Esophagus (tissue), 2 donors: ENCODE results near the gene PIWIL1. TPM values are rescaled to one million over a fixed set of nuclear protein-coding genes. Genes with fewer than 3 reads are reported as not detected.

ENCODE experiments used
- H3K27ac ChIP-seq, 2 donors: one replicate each; pipeline ENCODE4 v1.5.1; 2013; ENCODE audit warnings: low read depth in 2 of 2, mild to moderate bottlenecking in 2 of 2, inconsistent platforms in 1 of 2, low read length in 1 of 2, moderate library complexity in 1 of 2
- H3K27me3 ChIP-seq, 2 donors: one replicate each; pipeline ENCODE4 v1.6.1; 2013; ENCODE audit warnings: low read length in 2 of 2, control low read depth in 1 of 2, mild to moderate bottlenecking in 1 of 2; ENCODE audit not compliant: insufficient read depth in 2 of 2, control insufficient read depth in 1 of 2
- H3K36me3 ChIP-seq, 2 donors: one replicate each; pipeline ENCODE4 v1.6.1; 2013; ENCODE audit warnings: low read length in 1 of 2; ENCODE audit not compliant: control insufficient read depth in 2 of 2, insufficient read depth in 2 of 2
- H3K4me1 ChIP-seq, 2 donors: one replicate each; pipeline ENCODE4 v1.6.1; 2013; ENCODE audit warnings: low read length in 1 of 2; ENCODE audit not compliant: control insufficient read depth in 2 of 2, insufficient read depth in 2 of 2
- H3K4me3 ChIP-seq, 2 donors: one replicate each; pipeline ENCODE4 v1.5.1; 2013; ENCODE audit warnings: low read length in 2 of 2, mild to moderate bottlenecking in 2 of 2, low read depth in 1 of 2, moderate library complexity in 1 of 2
- H3K9me3 ChIP-seq, 2 donors: one replicate each; pipeline ENCODE4 v1.6.1; 2013; ENCODE audit warnings: mild to moderate bottlenecking in 2 of 2, low read depth in 1 of 2, low read length in 1 of 2, moderate library complexity in 1 of 2; ENCODE audit not compliant: control insufficient read depth in 2 of 2, insufficient read depth in 1 of 2
- WGBS, 2 donors: extraction: QIAGEN DNeasy Blood & Tissue Kit; methylation state at CpG; one replicate each; pipeline ENCODE4 v1.1.7; 2013; 5-methylcytosine and 5-hydroxymethylcytosine counted together
- polyA plus RNA-seq, 2 donors: library from polyadenylated mRNA; stranded (reverse); fragments of 200-250 nt; gene quantifications; one replicate each; pipeline ENCODE4 v1.2.3, GENCODE V29; 2013
- donor health status: healthy with polysubstance abuse.
- donor health status: Bipolar disorder and iron deficiency.

Gene PIWIL1
- polyA plus RNA-seq, 2 donors, result not detected

DNA sequence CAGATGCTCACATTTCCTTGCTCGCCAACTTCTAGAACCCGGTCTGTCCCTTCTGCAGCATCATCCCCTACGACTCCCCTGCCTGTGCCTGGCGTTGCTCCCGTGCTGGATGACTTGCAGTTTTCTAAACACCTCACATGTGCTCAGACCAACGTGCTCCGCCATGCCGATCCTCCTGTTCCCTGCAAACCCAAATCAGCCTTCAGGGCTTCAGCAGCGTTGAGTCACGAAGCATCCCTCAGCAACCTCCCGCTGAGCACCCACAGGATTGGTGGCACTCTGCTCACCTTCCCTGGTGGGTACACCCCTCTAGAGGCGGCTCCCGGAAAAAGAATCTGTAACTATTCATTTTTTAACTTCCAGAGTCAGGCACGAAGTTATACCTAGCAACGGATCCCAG lies 2.8 kb upstream of the PIWIL1 start:
- H3K27me3 ChIP-seq, result peaks cover 0 to 6% of the 10 kb centered on the region in 2 donors
- H3K27ac ChIP-seq, result no peak overlapping the region
- H3K4me1 ChIP-seq, result peaks cover 0 to 7% of the 10 kb centered on the region in 2 donors
- 31% methylated on average over 15 of the region's 15 CpGs for WGBS, 2 donors
- no peaks in the 10 kb centered on the region for H3K9me3 ChIP-seq
- no peak overlapping the region for H3K4me3 ChIP-seq
- no peaks in the 10 kb centered on the region for H3K36me3 ChIP-seq

- no peaks in the 10 kb centered on the region for H3K36me3 ChIP-seq
- no peak overlapping the region for H3K27ac ChIP-seq
- WGBS, 2 donors, result 45 to 46% methylated on average over 15 of the region's 15 CpGs
- peaks cover 0 to 6% of the 10 kb centered on the region in 2 donors for H3K27me3 ChIP-seq
- no peak overlapping the region for H3K4me3 ChIP-seq
- peaks cover 0 to 11% of the 10 kb centered on the region in 2 donors for H3K4me1 ChIP-seq
- no peaks in the 10 kb centered on the region for H3K9me3 ChIP-seq
Observed at GRCh38 chr12:130335517-130336392, 1.9 kb upstream of the PIWIL1 start.

DNA sequence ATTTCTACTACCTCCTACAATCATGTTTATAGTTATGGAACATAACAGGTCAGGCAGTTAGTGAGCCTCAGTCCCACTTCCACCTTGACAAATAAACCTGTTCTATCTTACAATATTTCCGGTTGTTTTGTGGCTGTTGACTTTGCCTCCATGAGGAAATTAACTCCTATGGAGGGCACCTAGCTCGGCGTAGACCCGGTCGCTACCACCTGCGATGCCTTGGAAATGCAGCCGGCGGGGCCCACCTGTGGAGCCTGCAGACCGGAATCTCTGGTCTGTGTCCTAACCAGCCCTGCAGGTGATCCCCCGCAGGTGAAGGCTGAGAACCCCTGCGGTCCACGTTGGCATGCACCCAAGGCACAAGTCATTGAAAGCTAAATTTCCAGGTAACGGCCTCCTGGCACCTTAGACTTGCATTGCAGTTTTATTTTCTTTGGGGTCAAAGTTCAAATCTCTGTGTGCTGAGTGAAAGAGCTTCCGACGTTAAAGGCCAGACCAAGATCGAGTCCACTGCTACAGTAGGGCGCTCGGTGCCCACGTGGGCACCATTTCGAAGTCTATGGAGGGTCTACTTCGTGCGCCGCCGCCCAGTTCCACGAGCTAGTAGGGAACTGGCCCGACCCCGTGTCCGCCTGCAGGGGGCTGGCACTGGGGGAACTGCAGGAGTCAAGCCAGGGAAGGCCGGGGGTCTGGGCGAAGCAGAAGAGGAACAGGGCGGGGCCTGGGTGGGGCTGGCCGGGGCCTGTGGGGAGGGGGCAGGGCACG lies 782 bp upstream of the PIWIL1 start:
- H3K27ac ChIP-seq, result no peak overlapping the region
- 71 to 77% methylated on average over 32 to 33 of the region's 33 CpGs for WGBS, 2 donors
- no peaks in the 10 kb centered on the region for H3K36me3 ChIP-seq
- H3K9me3 ChIP-seq, result no peaks in the 10 kb centered on the region
- peaks cover 0 to 11% of the 10 kb centered on the region in 2 donors for H3K4me1 ChIP-seq
- no peak overlapping the region for H3K4me3 ChIP-seq
- H3K27me3 ChIP-seq, result peaks cover 0 to 6% of the 10 kb centered on the region in 2 donors

GRCh38 chr12:130338794-130339601 lies 1.3 kb downstream of the PIWIL1 start:
- Histone ChIP-seq H3K27ac (no peak overlapping the region), H3K9me3 (no peaks in the 10 kb centered on the region), H3K4me1 (peaks cover 0 to 11% of the 10 kb centered on the region in 2 donors), H3K36me3 (no peaks in the 10 kb centered on the region), H3K27me3 (peaks cover 0 to 6% of the 10 kb centered on the region in 2 donors), H3K4me3 (no peak overlapping the region)
- 18 to 19% methylated on average over 63 to 82 of the region's 82 CpGs for WGBS, 2 donors

DNA sequence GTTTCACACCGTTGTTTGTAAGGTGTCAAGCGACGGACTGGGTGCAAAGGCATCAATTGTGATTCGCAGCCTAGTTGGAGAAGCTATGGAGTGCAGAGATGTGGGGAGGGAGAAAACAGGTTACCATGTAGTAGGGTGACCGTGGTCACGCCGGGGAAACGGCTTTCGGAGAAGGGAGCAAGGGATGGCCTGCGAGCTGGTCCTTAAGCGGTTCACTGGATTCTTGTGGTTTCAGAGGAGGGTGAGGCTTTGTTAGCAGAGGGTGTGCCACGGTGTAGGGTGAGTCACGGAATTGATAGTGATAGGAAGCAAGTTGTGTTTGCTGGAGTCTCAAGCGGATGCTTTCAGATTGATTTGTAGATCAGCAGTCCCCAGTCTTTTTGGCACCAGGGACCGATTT lies 2.3 kb downstream of the PIWIL1 start:
- H3K36me3 ChIP-seq, result no peaks in the 10 kb centered on the region
- H3K4me3 ChIP-seq, result no peak overlapping the region
- WGBS, 2 donors, result 27 to 30% methylated on average over 15 of the region's 15 CpGs
- no peak overlapping the region for H3K27ac ChIP-seq
- H3K9me3 ChIP-seq, result no peaks in the 10 kb centered on the region
- H3K27me3 ChIP-seq, result peaks cover 0 to 6% of the 10 kb centered on the region in 2 donors
- H3K4me1 ChIP-seq, result peaks cover 0 to 11% of the 10 kb centered on the region in 2 donors

- H3K4me3 ChIP-seq, result no peak overlapping the region
- no peaks in the 10 kb centered on the region for H3K36me3 ChIP-seq
- 69 to 70% methylated on average over 8 of the region's 8 CpGs for WGBS, 2 donors
- H3K4me1 ChIP-seq, result peaks cover 0 to 11% of the 10 kb centered on the region in 2 donors
- no peak overlapping the region for H3K27ac ChIP-seq
- H3K27me3 ChIP-seq, result peaks cover 0 to 6% of the 10 kb centered on the region in 2 donors
- H3K9me3 ChIP-seq, result no peaks in the 10 kb centered on the region
Observed at GRCh38 chr12:130342442-130342841, 4.8 kb downstream of the PIWIL1 start.

GRCh38 chr12:130342842-130343241 lies 5.2 kb downstream of the PIWIL1 start:
- WGBS, 2 donors, result 83 to 88% methylated on average over 5 of the region's 5 CpGs
- Histone ChIP-seq H3K4me1 (peaks cover 0 to 11% of the 10 kb centered on the region in 2 donors), H3K27ac (no peak overlapping the region), H3K36me3 (no peaks in the 10 kb centered on the region), H3K9me3 (no peaks in the 10 kb centered on the region), H3K27me3 (peaks cover 0 to 6% of the 10 kb centered on the region in 2 donors), H3K4me3 (no peak overlapping the region)

- H3K4me1 ChIP-seq, result peaks cover 0 to 8% of the 10 kb centered on the region in 2 donors
- no peak overlapping the region for H3K27ac ChIP-seq
- no peaks in the 10 kb centered on the region for H3K9me3 ChIP-seq
- H3K36me3 ChIP-seq, result no peaks in the 10 kb centered on the region
- H3K27me3 ChIP-seq, result no peaks in the 10 kb centered on the region
- H3K4me3 ChIP-seq, result no peak overlapping the region
Observed at GRCh38 chr12:130344529-130344928, 6.8 kb downstream of the PIWIL1 start.

DNA sequence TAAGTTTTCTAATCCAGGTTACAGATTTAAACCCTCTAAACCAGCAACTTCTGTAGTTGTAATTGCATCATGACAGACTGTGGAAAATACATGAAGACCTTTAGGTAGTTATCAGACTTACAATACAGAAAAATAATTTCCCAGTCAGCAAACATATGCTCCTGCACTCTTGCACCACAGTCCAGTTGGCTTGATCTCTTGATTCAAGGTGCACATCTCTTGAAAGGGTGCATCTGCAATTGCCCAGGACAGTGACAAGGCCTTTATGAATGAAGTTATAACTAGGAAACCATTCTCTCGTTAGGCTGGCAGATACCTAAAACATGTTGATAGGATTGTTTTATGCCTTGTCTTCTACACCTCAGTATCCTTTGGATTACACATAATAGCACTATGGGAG lies 7.6 kb downstream of the PIWIL1 start:
- 90 to 91% methylated on average over 1 of the region's 1 CpG for WGBS, 2 donors

More for the DNA sequence above, 7.6 kb downstream of the PIWIL1 start:
- H3K4me3 ChIP-seq, result no peak overlapping the region
- H3K9me3 ChIP-seq, result no peaks in the 10 kb centered on the region
- no peaks in the 10 kb centered on the region for H3K36me3 ChIP-seq
- H3K4me1 ChIP-seq, result peaks cover 0 to 1% of the 10 kb centered on the region in 2 donors
- no peak overlapping the region for H3K27ac ChIP-seq
- H3K27me3 ChIP-seq, result no peaks in the 10 kb centered on the region
